GM23338 (cell line): ENCODE results near the gene SNX10. TPM values are rescaled to one million over a fixed set of nuclear protein-coding genes. Genes with fewer than 3 reads are reported as not detected.

Source experiments
- ATAC-seq: fragments of 200-7000 bp; cut with Tn5 transposase; 3 replicates; pipeline ENCODE4 v1.9.1; 2020
- DNase-seq: peaks from one replicate; pipeline ENCODE4 v3.0.0-alpha.2; 2015; ENCODE audit warnings: low spot score
- H2AFZ ChIP-seq: fragments of 200-600 bp; sonication (generic); 2 replicates; pipeline ENCODE4 v1.8.0; 2016; ENCODE audit warnings: antibody characterized with exemption, mild to moderate bottlenecking, moderate library complexity
- H3F3A ChIP-seq: fragments of 200-600 bp; sonication (generic); replicated peaks from 2 replicates; pipeline ENCODE4 v1.8.0; 2017; ENCODE audit warnings: antibody characterized with exemption, mixed run types, low read depth
- H3K27ac ChIP-seq: fragments of 200-600 bp; sonication (generic); 2 replicates; pipeline ENCODE4 v1.6.1; 2016; ENCODE audit warnings: low read depth
- H3K27me3 ChIP-seq: fragments of 200-600 bp; sonication (generic); 2 replicates; pipeline ENCODE4 v1.8.0; 2016; ENCODE audit warnings: mild to moderate bottlenecking, mixed run types, moderate library complexity; ENCODE audit not compliant: insufficient read depth
- H3K36me3 ChIP-seq: fragments of 200-600 bp; sonication (generic); 2 replicates; pipeline ENCODE4 v1.8.0; 2016; ENCODE audit warnings: mild to moderate bottlenecking; ENCODE audit not compliant: insufficient read depth
- H3K4me1 ChIP-seq: fragments of 200-600 bp; sonication (generic); 2 replicates; pipeline ENCODE4 v1.8.0; 2016; ENCODE audit warnings: mild to moderate bottlenecking, moderate library complexity; ENCODE audit not compliant: insufficient read depth
- H3K4me2 ChIP-seq: fragments of 200-600 bp; sonication (generic); 2 replicates; pipeline ENCODE4 v1.7.1; 2017; ENCODE audit warnings: mixed run types
- H3K4me3 ChIP-seq: fragments of 200-600 bp; sonication (generic); 2 replicates; pipeline ENCODE4 v1.6.1; 2016; ENCODE audit warnings: mixed run types
- H3K79me2 ChIP-seq: fragments of 200-600 bp; sonication (generic); replicated peaks from 2 replicates; pipeline ENCODE4 v1.8.0; 2017; ENCODE audit warnings: mild to moderate bottlenecking; ENCODE audit not compliant: insufficient read depth
- H3K9me2 ChIP-seq: fragments of 200-600 bp; sonication (generic); 2 replicates; pipeline ENCODE4 v1.8.0; 2017; ENCODE audit not compliant: insufficient read depth
- H4K20me1 ChIP-seq: fragments of 200-600 bp; sonication (generic); replicated peaks from 2 replicates; pipeline ENCODE4 v1.8.0; 2017; ENCODE audit warnings: mild to moderate bottlenecking; ENCODE audit not compliant: insufficient read depth
- H3K27ac Mint-ChIP-seq: 2 replicates; pipeline ENCODE4 v1.8.0; 2020; ENCODE audit warnings: inconsistent platforms, mild to moderate bottlenecking, moderate library complexity, mixed read lengths
- H3K27me3 Mint-ChIP-seq: 3 replicates; pipeline ENCODE4 v1.8.0; 2022; ENCODE audit warnings: low read depth, mild to moderate bottlenecking, moderate library complexity, mixed read lengths, inconsistent platforms; ENCODE audit not compliant: insufficient read depth, poor library complexity
- H3K36me3 Mint-ChIP-seq: 3 replicates; pipeline ENCODE4 v1.8.0; 2021; ENCODE audit warnings: low read depth, mild to moderate bottlenecking, inconsistent platforms, moderate library complexity, mixed read lengths
- H3K4me1 Mint-ChIP-seq: 3 replicates; pipeline ENCODE4 v1.8.0; 2020; ENCODE audit warnings: mild to moderate bottlenecking, inconsistent platforms, mixed read lengths
- H3K4me3 Mint-ChIP-seq: 3 replicates; pipeline ENCODE4 v1.8.0; 2021; ENCODE audit warnings: moderate library complexity, mild to moderate bottlenecking, inconsistent platforms, mixed read lengths
- H3K9me3 Mint-ChIP-seq: 3 replicates; pipeline ENCODE4 v1.8.0; 2020; ENCODE audit warnings: moderate library complexity, mild to moderate bottlenecking, inconsistent platforms, mixed read lengths
- EZH2phosphoT487 ChIP-seq: fragments of 200-600 bp; sonication (generic); IDR thresholded peaks from one replicate; pipeline ENCODE4 v1.8.1; 2018; ENCODE audit warnings: antibody characterized with exemption; ENCODE audit not compliant: unreplicated experiment
- NANOG ChIP-seq: IDR thresholded peaks from 2 replicates; pipeline ENCODE4 v1.6.1; 2016; ENCODE audit warnings: antibody characterized with exemption, borderline replicate concordance
- ZNF114 ChIP-seq: fragments of 250-450 bp; sonication (Bioruptor Pico); IDR thresholded peaks from 2 replicates; pipeline ENCODE4 v1.5.0; 2020; ENCODE audit warnings: mild to moderate bottlenecking, moderate library complexity
- ZNF331 ChIP-seq: fragments of 250-450 bp; sonication (Bioruptor Pico); IDR thresholded peaks from 2 replicates; pipeline ENCODE4 v1.5.0; 2020; ENCODE audit warnings: low read depth, mild to moderate bottlenecking, moderate library complexity
- ZNF462 ChIP-seq: fragments of 250-450 bp; sonication (Bioruptor Pico); IDR thresholded peaks from 2 replicates; pipeline ENCODE4 v1.5.0; 2020; ENCODE audit warnings: mild to moderate bottlenecking, moderate library complexity
- polyA plus RNA-seq: library from polyadenylated mRNA; unstranded; fragments of >200 nt; fragmentation: Nextera tagmentation; extraction: Ambion mirVana; gene quantifications from 2 replicates; pipeline ENCODE4 v1.2.1, GENCODE V29; 2016
- total RNA-seq: library from RNA; depleted of rRNA; stranded (reverse); fragments of >200 nt; shearing (Covaris generic); gene quantifications from 2 replicates; pipeline ENCODE4 v1.2.3, GENCODE V29; 2014
- TF ChIP-seq, protein P1 (sequence below): IDR thresholded peaks from 2 replicates; pipeline ENCODE4 v1.6.1; 2016; ENCODE audit warnings: antibody characterized with exemption
- TF ChIP-seq, protein P2 (sequence below), 2 experiments: fragments of 200-600 bp in 1 of 2; sonication (generic) in 1 of 2; conservative IDR thresholded peaks; 2 replicates each; pipeline versions ENCODE4 v1.5.1 to v1.6.1; 2016 to 2017; ENCODE audit warnings: antibody characterized with exemption in 2 of 2, low read depth in 2 of 2, mild to moderate bottlenecking in 2 of 2, moderate library complexity in 1 of 2

The SNX10 gene
- total and polyA plus RNA-seq, 2 experiments from 2014 or later = 15.8 to 17.8 TPM

DNA sequence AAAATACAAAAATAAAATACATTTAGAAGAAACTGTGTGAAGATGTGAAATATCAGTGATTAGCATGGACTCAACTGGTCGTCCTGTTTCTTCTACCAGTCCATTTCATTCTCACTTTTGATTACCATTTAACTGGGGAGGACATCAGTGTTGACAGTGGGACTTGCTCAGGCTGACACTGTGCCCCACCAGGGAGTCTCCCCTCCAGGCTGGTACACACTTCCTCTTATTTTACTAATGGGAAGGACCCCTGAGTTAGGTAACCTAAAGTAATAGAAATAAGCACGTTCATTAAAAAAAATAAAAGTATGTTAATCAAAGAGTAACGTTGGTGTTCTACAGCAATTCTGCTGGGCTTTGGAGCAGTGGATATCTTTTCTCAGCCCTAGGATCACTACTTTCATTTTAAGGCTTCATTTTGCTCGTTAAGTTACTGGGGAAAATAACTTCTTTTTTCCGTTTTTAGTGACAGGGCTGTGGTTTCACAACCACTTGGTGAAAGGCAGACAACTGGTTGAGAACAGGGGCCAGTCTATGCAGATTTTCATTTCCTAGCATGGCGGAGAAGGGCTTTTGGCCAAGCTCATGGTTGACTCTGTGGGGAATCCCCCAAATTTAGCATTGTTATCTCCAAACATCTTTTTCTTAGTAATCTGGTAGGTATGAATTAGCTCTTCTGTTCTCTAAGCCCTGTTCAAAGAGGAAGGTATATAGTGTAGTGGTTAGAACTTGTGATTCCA is 2.1 kb downstream of the SNX10 start:
- H3K4me3 Mint-ChIP-seq = no peak overlapping the region; the same call in 2 of the 3 replicates
- H4K20me1 ChIP-seq = no peaks in the 10 kb centered on the region
- H2AFZ ChIP-seq = no peak overlapping the region
- H3K79me2 ChIP-seq = no peaks in the 10 kb centered on the region
- TF ChIP-seq, protein P1, sequence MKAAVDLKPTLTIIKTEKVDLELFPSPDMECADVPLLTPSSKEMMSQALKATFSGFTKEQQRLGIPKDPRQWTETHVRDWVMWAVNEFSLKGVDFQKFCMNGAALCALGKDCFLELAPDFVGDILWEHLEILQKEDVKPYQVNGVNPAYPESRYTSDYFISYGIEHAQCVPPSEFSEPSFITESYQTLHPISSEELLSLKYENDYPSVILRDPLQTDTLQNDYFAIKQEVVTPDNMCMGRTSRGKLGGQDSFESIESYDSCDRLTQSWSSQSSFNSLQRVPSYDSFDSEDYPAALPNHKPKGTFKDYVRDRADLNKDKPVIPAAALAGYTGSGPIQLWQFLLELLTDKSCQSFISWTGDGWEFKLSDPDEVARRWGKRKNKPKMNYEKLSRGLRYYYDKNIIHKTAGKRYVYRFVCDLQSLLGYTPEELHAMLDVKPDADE = no peak
- TF ChIP-seq, protein P2, sequence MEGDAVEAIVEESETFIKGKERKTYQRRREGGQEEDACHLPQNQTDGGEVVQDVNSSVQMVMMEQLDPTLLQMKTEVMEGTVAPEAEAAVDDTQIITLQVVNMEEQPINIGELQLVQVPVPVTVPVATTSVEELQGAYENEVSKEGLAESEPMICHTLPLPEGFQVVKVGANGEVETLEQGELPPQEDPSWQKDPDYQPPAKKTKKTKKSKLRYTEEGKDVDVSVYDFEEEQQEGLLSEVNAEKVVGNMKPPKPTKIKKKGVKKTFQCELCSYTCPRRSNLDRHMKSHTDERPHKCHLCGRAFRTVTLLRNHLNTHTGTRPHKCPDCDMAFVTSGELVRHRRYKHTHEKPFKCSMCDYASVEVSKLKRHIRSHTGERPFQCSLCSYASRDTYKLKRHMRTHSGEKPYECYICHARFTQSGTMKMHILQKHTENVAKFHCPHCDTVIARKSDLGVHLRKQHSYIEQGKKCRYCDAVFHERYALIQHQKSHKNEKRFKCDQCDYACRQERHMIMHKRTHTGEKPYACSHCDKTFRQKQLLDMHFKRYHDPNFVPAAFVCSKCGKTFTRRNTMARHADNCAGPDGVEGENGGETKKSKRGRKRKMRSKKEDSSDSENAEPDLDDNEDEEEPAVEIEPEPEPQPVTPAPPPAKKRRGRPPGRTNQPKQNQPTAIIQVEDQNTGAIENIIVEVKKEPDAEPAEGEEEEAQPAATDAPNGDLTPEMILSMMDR (conservative IDR thresholded peaks at IDR 0.05; ENCODE audit: low read depth in 2 of 2) = no peak
- H3K4me1 ChIP-seq = peaks cover 10% of the 10 kb centered on the region
- DNase-seq (no peak), ATAC-seq (no peak)
- peaks cover 8% of the 10 kb centered on the region for H3K27me3 Mint-ChIP-seq
- H3K27ac Mint-ChIP-seq = no peak overlapping the region
- peaks cover 4% of the 10 kb centered on the region; the same call in 1 of the 2 replicates for H3K27me3 ChIP-seq
- no peaks in the 10 kb centered on the region for H3K36me3 Mint-ChIP-seq
- H3K4me2 ChIP-seq = no peak overlapping the region
- no peaks in the 10 kb centered on the region; the same call in 2 of the 3 replicates for H3K9me3 Mint-ChIP-seq
- no peak overlapping the region for H3K27ac ChIP-seq
- no peak overlapping the region for H3K4me3 ChIP-seq
- H3K9me2 ChIP-seq = no peaks in the 10 kb centered on the region
- H3K36me3 ChIP-seq = no peaks in the 10 kb centered on the region
- no peaks in the 10 kb centered on the region for H3F3A ChIP-seq
- peaks cover 11% of the 10 kb centered on the region for H3K4me1 Mint-ChIP-seq

DNA sequence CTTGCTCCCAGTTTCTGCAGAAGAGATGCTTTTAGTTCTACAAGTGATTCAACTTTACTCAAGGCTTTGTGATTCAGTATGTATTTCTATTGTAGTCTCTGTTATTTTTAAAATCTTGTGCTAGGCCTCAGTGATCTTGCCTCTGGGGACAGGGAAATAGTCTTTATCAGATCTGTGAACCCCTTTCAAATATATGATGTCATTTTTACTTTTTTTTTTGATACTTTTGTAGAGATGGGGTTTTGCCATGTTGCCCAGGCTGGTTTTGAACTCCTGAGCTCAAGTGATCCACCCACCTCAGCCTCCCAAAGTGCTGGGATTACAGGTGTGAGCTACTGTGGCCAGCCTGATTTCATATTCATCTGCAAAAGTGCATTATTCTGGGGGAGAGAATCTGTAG is 3.4 kb downstream of the SNX10 start:
- Mint-ChIP-seq H3K4me3 (no peak overlapping the region), H3K27ac (no peak overlapping the region), H3K36me3 (no peaks in the 10 kb centered on the region), H3K4me1 (peaks cover 11% of the 10 kb centered on the region), H3K27me3 (peaks cover 8% of the 10 kb centered on the region), H3K9me3 (no peaks in the 10 kb centered on the region; the same call in 2 of the 3 replicates)
- no peaks in the 10 kb centered on the region for H3F3A ChIP-seq
- H4K20me1 ChIP-seq = no peaks in the 10 kb centered on the region
- H3K36me3 ChIP-seq = no peaks in the 10 kb centered on the region
- H3K4me3 ChIP-seq = no peak overlapping the region
- H3K4me2 ChIP-seq = no peak overlapping the region
- H3K4me1 ChIP-seq = peaks cover 10% of the 10 kb centered on the region
- no peak overlapping the region for H3K27ac ChIP-seq
- no peaks in the 10 kb centered on the region for H3K79me2 ChIP-seq
- ATAC-seq (no peak), DNase-seq (no peak)
- no peaks in the 10 kb centered on the region for H3K9me2 ChIP-seq
- H2AFZ ChIP-seq = no peak overlapping the region
- peaks cover 4% of the 10 kb centered on the region; the same call in 1 of the 2 replicates for H3K27me3 ChIP-seq
- TF ChIP-seq EZH2phosphoT487 (no peak), NANOG (no peak), ZNF462 (CRISPR knock-in tag) (no peak), ZNF114 (no peak), ZNF331 (no peak)
- TF ChIP-seq, protein P1 = no peak
